GM21515 (cell line): ENCODE measurements around the gene HPS4.

ENCODE experiments used
- ATAC-seq: cut with Tn5 transposase; IDR thresholded peaks from one replicate; pipeline ENCODE4 v1.9.1; 2021; ENCODE audit not compliant: unreplicated experiment

HPS4 gene

DNA sequence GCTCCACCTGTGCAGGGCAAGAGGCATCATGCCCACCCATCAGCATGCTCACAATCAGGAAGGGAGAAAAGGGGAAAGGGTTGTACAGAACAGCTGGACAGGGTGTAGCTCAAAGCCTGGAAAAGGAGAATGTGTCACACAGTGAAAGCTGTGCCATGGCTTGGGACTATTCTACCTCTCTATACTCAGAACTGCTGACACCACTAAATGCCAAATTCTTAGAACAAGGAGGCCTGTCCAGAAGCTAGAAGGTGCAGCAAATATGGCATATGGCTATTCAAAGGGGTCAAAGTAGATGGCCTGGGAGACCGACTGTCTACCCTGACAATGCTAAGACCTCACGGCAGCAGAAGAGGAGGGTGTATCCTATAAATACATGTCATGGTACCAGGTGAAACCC lies 12.8 kb downstream of the HPS4 start:
- ATAC-seq: no peak

DNA sequence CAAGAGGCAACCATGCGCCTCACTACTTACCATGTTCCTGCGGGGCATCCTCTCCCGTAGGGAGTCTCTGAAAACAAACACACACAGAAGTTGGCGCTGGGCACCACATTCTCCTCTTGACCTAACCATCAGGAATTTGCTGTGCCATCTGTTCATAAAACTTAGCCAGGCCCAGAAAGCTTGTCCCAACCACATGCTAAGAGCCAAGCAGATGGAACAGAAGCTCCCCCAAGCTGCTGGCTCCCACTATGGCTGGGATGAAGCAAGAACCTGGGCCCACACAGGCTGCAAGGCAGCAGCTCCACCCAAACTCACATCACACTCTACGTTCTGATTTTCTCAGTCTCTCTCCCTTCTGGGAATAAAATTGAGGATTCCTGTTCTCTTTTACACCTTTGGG lies 17.4 kb downstream of the HPS4 start:
- no peak for ATAC-seq

DNA sequence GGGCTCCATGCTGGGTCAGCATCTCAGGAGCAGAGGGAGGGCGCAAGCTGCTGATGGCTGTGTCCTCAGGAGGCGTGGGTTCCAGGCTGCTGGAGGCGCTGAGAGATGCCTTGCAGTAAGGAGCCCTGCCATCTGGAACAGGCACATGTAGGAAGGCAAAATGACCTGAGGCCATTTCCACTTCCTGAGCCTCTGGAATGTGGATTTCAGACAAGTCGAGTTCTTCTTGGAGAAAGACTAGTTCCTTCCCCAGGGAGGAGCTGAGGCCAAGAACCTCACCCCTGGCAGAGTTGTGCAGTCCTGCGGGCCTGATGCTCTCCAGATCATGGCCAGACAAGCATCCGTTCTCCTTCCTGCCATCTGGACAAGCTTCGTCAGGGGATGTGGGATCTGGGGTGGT lies 19.3 kb downstream of the HPS4 start:
- no peak for ATAC-seq

DNA sequence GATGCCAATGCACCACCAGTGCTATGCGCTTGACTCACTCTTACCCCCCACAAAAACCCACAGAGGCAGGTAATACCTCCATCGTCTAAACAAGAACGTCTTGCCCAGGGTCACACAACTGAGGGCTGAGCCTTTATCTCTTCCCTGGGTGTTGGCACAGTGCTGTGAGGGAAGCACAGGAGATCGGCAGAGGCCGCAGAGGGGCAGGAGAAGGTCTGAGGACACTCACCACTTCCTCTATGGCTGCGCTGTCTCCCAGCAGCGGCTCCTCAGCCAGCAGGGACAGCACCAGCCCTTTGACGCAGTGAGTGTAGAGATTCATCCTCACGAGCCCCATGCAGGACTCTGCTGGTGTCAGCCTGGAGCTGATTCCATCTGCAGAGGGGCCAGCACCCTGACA lies 19.9 kb downstream of the HPS4 start:
- ATAC-seq: no peak

DNA sequence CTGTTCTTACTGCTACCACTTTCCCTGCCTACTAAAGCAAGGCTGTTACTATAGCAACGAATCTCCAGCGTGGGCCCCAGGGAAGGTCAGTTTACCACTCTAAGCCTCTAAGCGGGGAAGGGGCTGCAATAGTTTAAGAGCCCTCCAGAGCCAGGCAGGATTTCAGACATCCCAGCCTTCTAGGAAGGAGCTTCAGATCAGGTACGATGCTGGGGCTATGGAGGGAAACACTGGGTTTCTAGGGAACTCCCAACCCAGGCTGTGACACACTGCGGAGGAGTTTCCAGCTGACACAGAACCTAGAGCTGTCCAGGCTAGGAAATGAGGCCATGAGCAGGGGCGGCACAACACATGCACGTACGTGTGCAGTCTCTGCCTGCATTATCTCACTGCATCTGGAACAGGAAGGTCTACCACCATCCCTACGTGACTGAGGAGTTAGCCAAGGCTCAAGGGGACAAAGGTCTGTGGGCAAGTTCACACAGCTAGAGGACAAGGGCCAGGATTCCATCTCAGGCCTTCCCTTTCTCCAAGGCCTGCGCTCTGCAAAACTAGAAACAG lies 20.4 kb downstream of the HPS4 start:
- ATAC-seq: no peak

DNA sequence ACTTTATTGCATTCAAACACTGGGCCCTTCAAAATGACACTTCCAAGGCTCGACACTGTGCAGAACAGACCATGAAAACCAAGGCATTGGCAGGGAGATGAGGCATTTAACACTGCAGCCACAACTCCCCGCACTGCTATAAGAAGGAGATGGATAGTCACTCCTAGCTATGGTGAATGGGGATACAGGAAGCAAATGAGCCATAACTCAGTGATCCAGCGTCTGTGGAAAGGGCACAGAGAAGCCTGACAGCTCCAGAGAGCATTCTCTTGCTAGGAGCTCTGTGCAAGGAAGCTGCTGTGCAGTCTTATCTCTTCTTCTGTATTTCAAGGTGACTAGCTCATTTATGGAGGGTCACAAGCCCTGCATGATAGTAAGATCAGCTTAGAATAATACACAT lies 20.9 kb downstream of the HPS4 start:
- ATAC-seq: no peak

DNA sequence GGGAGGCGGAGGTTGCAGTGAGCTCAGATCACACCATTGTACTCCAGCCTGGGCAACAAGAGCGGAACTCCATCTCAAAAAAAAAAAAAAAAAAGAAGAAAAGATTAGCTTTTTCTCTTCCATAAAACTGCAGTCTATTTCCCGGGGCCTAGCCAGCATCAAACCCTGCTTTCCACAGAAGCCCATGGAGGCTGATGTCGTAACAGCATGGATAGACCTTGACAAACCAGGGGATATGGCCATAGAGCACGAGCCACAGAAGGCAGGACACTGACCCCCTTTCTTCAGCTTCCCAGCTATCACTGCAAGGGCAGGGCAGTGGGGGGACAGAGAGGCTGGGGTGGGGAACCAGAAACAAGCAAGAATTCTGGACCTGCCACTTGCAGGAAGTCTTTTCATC lies 21.5 kb downstream of the HPS4 start:
- no peak for ATAC-seq

DNA sequence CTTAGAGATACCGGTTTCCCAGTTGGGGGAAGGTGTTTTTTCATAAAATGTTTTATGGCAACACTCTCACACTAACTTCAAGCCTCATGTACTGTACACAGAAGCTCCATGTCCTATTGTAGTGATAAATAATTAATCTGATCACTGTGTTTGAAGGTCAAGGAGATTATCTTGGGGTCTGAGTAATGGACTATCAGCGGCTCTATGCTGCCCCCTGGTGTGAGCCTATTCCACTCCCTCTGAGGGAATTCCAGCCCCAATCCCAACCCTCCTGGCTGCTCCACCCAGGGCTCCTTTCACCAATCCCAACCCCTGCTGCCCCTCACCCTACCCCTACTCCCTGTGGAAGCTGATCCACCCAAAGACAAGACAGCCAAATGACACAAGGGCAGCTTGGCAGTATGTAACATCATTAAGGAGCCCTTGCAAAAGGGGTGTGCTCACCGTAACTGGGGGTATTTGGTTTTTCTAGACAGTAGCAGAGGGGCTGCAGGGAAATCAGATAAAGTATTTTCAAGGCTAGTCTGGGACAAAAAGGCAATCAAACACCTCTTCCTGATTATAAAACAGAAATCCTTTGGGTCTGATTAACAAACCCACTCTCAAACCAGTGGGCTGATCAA lies 22.3 kb downstream of the HPS4 start:
- no peak for ATAC-seq

DNA sequence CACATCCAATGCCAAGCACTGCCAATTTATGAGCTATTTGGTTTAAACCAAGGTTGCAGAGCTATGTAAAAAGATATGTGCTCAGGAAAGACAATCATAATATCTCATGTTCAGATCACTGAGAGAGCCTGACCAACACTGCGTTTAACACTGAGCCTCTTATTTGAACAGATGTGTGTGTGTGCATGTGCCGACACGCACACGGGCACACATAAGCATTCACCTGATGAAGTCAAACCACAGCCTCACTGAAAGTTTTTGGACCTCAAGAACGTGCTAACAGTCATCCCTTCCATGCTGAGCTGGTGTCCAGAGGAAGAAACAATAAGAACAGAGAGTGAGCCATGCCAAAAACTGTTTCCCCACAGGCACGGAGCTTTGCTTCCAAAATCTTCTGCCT lies 23.4 kb downstream of the HPS4 start:
- no peak for ATAC-seq

DNA sequence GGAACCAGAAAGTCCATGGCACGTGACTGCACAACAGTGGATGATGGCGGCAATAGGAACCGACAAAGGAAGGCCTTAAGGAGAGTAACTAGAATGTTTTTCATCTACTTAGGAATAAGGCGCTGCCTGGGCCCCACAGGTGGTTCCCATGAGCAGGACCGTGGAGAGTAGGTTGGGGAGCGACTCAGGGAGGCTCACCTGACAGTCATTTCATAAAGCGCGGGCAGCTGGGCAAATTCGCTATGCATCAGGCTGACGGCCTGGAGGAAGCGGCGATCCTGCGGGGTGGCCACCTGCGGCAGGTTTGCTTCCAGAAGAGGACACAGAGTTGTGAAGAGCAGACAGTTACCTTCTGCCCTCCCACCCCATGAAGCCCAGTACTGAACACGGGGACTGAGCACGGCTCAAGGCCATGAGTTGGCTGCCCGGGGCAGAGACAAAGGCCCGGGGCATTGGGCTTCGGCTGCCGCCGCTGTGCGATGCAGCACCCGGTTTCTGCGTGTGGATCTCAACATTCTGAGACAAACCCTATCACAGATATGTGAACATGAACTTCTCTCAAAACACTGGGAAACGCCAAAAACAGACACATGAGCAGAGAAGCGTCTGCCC lies 25.8 kb downstream of the HPS4 start:
- ATAC-seq: no peak

DNA sequence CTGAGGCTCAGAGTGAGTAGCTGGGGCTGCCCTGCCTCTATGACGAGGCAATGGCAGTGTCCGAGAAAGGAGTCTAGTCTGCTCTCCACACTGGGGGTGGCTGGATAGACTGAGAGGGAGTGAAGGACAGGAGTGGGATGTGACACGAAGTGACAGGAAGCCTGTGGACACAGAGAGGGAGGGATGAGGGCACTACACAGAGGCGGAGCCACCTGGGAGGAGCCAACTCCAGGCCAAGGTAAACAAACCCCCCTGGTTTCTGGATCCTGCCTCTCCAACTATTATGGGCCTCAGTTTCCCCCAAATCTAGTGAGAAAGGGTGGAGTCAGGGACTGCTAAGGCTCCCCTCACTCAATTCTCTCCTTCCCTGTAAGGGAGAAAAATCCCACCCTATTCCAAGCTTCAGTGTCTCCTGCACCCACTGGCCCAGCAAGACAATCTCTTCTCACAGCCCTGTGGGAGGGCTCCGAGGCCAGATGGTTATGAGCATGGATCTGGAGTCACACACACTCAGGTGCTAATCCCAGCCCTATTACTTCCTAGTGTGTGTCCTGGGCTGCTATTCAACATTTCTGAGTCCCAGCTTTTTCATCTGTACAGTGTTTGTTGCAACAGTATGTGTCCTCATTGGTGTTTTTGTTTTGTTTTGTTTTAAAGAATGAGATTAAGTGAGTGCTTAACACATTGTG lies 29.6 kb downstream of the HPS4 start:
- no peak for ATAC-seq

DNA sequence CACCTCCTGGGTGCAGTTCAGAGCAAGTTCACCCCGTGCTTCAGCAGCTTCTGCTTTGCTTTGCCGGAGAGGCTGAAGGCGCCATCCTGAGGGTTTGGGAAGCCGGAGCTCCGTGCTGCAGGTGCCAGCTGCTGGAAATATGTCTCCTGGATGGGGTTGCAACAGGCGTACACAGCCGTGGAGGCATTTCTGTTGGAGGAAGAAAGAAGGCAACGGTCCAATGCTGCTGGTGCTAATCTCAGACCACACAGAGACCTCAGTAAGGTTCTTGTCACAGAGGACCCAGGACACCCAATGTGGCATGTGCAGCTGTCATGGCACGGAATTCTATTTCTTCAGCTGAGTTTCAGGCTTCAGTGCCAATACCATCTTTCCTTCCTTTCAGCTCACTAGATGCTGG lies 30.4 kb downstream of the HPS4 start:
- ATAC-seq: no peak

DNA sequence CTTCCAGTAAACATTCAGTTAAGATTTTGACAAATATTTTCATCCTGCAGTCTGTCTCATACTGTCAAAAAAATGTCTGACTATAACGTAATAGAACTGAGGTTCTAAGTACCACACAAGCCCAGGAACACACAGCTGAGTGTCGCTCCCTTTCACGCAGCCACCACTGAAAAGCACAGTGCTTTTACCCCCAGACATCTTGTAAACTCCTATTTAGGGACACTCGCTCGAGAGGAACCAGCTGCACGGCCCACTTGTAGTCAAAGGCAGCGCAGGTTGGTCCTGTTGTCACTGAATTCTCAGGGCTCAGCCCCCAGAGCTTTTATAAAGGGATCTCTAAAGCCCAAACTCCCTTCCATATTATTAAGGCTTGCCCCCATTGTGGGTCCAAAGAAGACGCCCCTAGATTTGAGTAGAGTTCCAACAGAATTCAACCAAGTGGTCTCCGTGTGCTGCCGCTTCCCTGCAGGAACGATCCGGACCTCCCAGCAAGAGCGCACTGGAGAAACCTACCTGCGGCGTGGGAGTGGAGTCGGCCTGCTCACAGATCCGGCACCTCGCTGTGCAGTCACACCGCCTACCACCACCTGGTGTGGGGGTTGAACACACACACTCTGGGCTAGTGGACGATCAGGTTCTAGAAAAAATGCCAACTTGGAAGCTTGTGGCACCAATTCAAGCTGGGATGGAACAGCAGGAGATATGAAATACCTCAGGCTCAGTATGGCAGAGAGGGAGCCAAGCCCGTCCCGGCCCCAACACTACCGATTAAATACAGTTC lies 31.2 kb downstream of the HPS4 start:
- ATAC-seq: no peak

DNA sequence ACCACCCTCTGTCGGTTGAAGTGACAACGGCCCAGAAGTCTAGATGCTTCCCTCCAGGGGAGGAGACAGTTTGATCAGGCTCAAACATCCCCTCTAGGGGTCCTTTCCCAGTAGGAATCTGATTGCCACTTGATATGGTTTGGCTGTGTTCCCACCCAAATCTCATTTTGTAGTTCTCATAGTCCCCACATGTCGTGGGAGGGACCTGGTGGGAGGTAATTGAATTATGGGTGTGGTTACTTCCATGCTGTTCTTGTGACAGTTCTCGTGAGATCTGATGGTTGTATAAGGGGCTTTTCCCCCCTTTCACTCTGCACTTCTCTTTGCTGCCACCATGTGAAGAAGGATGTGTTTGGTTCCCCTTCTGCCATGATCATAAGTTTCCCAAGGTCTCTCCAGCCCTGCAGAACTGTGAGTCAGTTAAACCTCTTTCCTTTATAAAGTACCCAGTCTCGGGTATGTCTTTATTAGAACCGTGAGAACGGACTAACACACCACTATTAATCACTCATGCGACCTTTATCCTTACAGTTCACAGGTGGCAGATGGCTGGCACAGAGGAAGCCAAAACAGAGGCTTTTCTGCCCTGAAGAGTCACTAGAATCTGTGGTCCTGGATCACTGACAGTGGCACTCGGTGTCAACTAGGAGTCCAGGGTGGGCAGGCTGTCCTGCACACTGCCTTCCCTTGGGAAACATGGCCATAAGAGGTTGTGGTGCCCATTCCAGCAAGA lies 33.0 kb downstream of the HPS4 start:
- ATAC-seq: no peak

DNA sequence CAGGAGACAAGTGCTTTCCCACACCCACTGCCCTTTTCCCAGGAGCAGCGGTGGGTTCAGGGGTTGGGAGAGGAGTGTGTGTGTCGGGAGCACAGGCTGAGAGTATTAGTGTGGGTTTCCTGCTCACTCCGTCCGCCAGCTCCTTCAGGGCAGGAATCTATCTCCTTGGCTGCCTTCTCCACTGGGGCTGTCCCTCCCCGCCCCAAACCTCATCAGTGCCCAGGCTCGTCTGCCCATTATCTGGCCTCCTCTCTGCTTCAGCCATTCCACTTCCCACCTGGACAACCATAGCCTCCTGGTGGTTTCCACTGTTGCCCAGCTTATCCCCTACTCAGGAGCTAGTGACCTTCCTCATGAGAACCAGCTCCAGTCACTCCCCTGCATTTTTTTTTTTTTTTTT lies 34.6 kb downstream of the HPS4 start:
- ATAC-seq: no peak

DNA sequence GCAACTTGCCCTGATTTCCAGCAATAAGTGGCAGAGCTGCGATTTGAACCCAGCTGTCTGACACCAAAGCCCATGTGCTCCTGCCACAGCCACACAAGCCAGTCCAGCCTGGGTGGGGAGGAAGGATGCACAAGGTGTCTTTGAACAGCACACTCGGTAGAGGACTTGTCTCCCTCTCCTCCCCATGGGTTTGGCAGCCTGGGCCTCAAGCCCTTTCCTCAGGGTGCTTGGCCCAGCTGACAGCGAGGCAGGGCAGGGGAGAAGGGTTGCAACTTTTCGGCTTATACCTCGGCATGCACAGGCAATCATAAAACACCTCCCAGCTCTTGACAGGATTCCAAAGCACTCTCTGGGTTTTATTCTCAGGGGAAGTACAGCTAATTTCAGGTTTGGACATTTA lies 35.2 kb downstream of the HPS4 start:
- ATAC-seq: no peak

DNA sequence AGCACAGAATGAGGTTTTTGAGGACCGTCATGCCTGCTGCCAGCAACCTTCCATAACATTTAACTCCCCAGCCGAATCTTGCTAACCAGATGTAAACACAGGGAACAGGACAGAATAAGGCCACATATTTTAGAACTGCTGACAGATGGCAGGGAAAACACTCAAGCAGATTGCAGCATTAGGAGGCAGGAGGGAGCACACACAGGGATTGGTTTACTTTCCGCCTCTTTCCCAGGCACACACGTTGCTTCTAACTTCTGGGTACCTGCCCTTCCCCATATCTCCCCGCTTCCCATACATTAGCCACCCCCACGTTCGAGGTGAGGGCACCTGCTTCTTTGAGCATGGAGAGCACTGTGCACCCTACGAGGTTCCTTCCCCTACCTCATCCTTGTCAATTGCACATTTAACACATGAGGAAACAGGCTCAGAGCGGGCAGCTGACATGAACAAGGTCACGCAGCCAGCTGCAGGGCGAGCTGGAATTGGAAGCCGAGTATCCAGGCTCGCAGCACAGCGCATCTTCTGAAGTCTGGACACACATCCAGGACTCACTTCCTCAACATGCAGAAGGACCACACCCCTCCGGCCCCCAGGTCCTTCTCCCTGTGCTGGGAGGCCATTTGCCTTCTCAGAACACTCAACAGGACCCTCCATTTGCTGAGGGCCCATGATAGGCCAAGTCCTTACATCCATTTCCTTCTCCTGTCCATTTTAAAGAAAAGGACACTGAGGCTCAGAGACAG lies 35.8 kb downstream of the HPS4 start:
- no peak for ATAC-seq

DNA sequence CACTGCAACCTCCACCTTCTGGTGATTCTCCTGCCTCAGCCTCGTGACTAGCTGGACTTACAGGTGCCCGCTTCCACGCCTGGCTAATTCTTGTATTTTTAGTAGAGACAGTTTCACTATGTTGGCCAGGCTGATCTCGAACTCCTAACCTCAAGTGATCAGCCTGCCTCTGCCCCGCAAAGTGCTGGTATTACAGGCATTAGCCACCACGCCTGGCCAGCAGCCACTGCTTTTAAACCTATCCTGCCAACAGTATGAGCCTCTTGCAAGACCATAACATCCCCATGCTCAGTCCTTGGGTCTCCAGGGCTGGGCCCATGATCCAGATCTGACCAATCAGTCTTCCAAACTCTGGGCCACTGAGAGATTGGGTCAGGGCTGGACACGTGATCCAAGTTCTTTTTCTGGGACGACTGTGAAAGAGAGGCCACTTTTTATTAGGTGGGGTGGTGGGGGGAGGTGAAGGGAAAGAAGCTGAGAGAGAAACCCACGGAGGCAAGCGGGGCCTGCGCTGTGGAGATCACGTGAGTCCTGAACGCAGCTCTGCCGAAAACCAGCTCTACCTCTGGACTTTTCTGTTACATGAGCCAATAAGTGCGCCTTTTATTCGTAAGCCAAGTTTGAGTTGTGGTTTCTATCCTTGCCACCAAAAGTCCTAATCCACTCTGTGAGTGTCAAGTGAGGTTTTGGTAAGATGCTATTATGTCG lies 36.6 kb downstream of the HPS4 start:
- ATAC-seq: no peak

DNA sequence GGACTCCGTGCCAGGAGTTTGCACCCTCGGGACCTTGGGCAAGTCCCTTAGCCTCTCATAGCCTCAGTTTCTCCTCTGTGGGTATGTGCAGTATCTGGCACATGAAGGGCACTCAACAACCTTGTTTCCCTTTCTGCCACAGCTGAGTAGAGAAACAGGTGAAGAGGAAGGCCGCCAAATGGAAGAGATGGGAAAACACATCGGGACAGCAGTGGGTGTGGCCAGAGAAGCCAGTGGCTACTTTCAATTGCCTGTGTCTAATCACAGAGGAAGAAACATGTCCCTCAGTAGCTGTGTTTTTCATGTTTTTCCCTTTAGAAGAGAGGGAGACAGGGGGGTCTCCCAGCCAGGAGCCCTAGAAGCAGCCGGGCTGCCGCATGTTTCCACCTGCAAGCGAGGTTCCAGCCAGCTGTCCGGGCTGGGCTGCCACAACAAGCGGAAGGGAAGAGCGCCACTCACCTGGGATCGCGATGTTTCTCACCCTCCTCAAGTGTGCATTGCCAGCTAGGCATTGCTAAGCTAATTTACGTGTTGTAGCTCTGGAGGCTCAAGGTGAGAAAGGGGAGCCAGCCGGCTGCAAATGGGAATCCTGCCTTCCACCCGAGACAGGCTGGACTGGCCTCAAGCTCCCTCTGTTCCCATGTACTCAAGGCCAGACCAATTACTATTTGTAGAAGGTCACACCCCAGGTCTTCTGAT lies 37.9 kb downstream of the HPS4 start:
- no peak for ATAC-seq
